BLaER1 treated with 17β-estradiol and CSF1 and Interleukin-3, amounts not matched to agents 10 nM and 100 nM (cell line): ENCODE data around the gene OXER1.

Source experiments
- H3K27ac ChIP-seq, 11 experiments: shearing (Covaris generic); formaldehyde crosslinking; 2 replicates each; pipeline ENCODE4 v1.8.1; 2022
- H3K27me3 ChIP-seq, 11 experiments: shearing (Covaris generic); formaldehyde crosslinking; 2 replicates each; pipeline ENCODE4 v1.8.1; 2022
- H3K36me3 ChIP-seq, 11 experiments: shearing (Covaris generic); formaldehyde crosslinking; 2 replicates each; pipeline ENCODE4 v1.8.1; 2022
- H3K4me1 ChIP-seq, 10 experiments: shearing (Covaris generic); formaldehyde crosslinking; 2 replicates each; pipeline ENCODE4 v1.8.1; 2022
- H3K4me2 ChIP-seq, 11 experiments: shearing (Covaris generic); formaldehyde crosslinking; 2 replicates each; pipeline ENCODE4 v1.8.1; 2022
- H3K4me3 ChIP-seq, 10 experiments: shearing (Covaris generic); formaldehyde crosslinking; 2 replicates each; pipeline ENCODE4 v1.8.1; 2022
- H3K9ac ChIP-seq, 11 experiments: shearing (Covaris generic); formaldehyde crosslinking; 2 replicates each; pipeline ENCODE4 v1.8.1; 2022
- H3K9me3 ChIP-seq, 11 experiments: shearing (Covaris generic); formaldehyde crosslinking; replicated peaks in 1 of 11; 2 replicates each; pipeline ENCODE4 v1.8.1; 2022
- H4K20me1 ChIP-seq, 11 experiments: shearing (Covaris generic); formaldehyde crosslinking; 2 replicates each; pipeline ENCODE4 v1.8.1; 2022
- Cebpa-rat ChIP-seq, 11 experiments: shearing (Covaris generic); IDR thresholded peaks; 2 replicates each; pipeline ENCODE4 v1.8.1; 2022

OXER1 gene

DNA sequence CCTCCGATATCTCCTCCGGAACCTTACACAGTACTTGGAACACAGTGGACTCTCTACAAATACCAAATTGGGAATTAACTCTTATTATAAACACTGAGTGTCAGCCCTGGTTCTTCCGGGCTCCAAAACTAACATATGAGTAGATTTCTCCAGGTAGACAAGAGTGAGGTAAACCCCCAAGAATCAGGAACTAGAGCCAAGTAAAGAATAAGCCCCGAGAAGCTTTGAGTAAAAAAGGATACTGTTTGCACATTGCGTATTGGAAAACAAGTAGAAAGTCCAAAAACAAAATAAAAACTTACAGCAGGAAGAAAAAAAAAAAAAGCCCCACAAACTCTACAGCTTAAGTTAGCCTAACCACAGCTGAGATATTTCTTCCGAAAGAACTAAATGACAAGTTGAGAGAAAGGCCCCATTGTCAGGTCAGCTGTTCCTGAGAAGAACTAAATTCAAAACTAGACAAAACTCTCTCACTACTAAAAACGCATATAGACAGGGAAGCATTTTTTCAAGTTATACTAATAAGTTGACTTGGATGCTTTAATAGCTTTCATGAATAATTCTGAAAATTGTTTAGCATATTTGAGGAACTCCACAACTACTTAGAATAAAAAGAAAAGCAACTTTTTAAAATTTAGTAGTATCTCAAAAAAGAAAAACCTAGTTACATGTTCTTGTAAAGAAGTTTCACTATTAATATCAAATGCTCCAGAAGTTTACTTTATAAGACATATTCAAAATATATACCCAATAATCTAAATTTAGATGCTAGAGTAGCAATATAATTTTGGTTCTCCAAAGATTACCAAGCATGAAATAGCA, 32.7 kb upstream of the OXER1 start:
- no peak overlapping the region for H3K4me3 ChIP-seq
- peaks cover 32 to 39% (median 34%) of the 10 kb centered on the region in 11 experiments for H3K27me3 ChIP-seq
- peaks cover 0 to 9% (median 0%) of the 10 kb centered on the region in 11 experiments; a peak in 3 of 22 replicates for H3K9me3 ChIP-seq
- peaks cover 24 to 51% (median 45%) of the 10 kb centered on the region in 10 experiments for H3K4me1 ChIP-seq
- peak overlapping the region in 4 of 11 experiments; percentile 22 to 59 (median 41); a peak in 7 of 22 replicates for H3K27ac ChIP-seq
- no peaks in the 10 kb centered on the region for H3K36me3 ChIP-seq
- peaks cover 0 to 4% (median 0%) of the 10 kb centered on the region in 11 experiments; a peak in 1 of 22 replicates for H4K20me1 ChIP-seq
- H3K4me2 ChIP-seq = peak overlapping the region in 10 of 11 experiments; percentile 16 to 59 (median 38); a peak in 12 of 22 replicates
- H3K9ac ChIP-seq = no peak overlapping the region
- TF ChIP-seq Cebpa-rat (IDR thresholded peaks at IDR 0.05) = no peak

DNA sequence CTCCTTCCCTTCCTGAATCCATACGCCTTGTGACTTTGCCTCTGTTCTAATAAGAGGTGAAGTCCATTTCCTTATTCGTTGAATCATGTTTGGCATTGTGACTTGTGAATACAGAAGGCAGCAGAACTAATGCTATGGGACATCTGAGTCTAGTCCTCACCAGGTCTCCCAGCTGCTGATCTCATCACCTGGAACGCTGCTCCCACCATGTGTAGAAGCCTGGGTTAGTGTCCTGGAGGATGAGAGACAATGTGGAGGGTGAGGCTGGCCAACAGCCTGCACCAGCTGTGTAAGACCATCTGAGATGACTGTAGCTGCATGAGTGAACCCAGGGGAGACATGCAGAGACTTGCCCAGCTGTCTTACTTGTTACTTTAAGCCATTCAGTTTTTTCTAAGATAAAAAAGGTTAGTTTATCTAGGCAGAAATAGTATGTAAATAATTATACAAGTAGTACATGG, 31.9 kb upstream of the OXER1 start:
- Histone ChIP-seq H3K9me3 (peaks cover 0 to 16% (median 0%) of the 10 kb centered on the region in 11 experiments; a peak in 4 of 22 replicates), H4K20me1 (peaks cover 0 to 4% (median 0%) of the 10 kb centered on the region in 11 experiments; a peak in 1 of 22 replicates), H3K27me3 (peaks cover 40 to 47% (median 41%) of the 10 kb centered on the region in 11 experiments), H3K4me3 (no peak overlapping the region), H3K4me2 (peak overlapping the region in 10 of 11 experiments; percentile 16 to 59 (median 38); a peak in 16 of 22 replicates), H3K9ac (no peak overlapping the region), H3K36me3 (no peaks in the 10 kb centered on the region), H3K27ac (peak overlapping the region in 4 of 11 experiments; percentile 22 to 59 (median 41); a peak in 7 of 22 replicates), H3K4me1 (peaks cover 26 to 53% (median 46%) of the 10 kb centered on the region in 10 experiments)
- TF ChIP-seq Cebpa-rat (IDR thresholded peaks at IDR 0.05) = no peak

DNA sequence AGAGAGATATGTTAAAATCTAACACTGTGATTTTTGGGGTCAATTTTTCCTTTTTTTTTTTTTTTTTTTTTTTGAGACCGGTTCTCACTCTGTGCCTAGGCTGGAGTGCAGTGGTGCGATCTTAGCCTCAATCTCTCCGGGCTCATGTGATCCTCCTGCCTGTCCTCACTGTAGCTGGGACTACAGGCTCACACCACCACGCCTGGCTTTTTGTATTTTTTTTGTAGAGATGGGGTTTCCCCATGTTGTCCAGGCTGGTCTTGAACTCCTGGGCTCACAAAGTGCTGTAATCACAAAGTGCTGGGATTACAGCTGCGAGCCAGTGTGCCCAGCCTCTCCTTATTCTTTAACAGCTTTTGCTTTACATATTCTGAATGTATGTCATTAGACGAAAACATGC, 31.3 kb upstream of the OXER1 start:
- no peaks in the 10 kb centered on the region for H3K36me3 ChIP-seq
- H3K4me1 ChIP-seq = peaks cover 26 to 53% (median 46%) of the 10 kb centered on the region in 10 experiments
- no peak overlapping the region for H3K4me3 ChIP-seq
- H3K27me3 ChIP-seq = peaks cover 41 to 53% (median 47%) of the 10 kb centered on the region in 11 experiments
- H4K20me1 ChIP-seq = peaks cover 0 to 4% (median 0%) of the 10 kb centered on the region in 11 experiments; a peak in 1 of 22 replicates
- peak overlapping the region in 6 of 11 experiments; percentile 21 to 50 (median 35); a peak in 7 of 22 replicates for H3K4me2 ChIP-seq
- H3K9me3 ChIP-seq = peaks cover 0 to 16% (median 0%) of the 10 kb centered on the region in 11 experiments; a peak in 4 of 22 replicates
- no peak overlapping the region for H3K9ac ChIP-seq
- TF ChIP-seq Cebpa-rat (IDR thresholded peaks at IDR 0.05) = no peak
- H3K27ac ChIP-seq = peak overlapping the region in 1 of 11 experiments; percentile 59; a peak in 1 of 22 replicates

- TF ChIP-seq Cebpa-rat (IDR thresholded peaks at IDR 0.05) = no peak
- Histone ChIP-seq H3K27ac (no peak overlapping the region), H3K4me2 (peak overlapping the region in 10 of 11 experiments; percentile 78 to 96 (median 92); a peak in 20 of 22 replicates)
Measured at GRCh38 chr2:42794271-42795046, 30.5 kb upstream of the OXER1 start.

GRCh38 chr2:42793334-42794270, 29.7 kb upstream of the OXER1 start:
- Histone ChIP-seq H3K27me3 (peaks cover 41 to 55% (median 49%) of the 10 kb centered on the region in 11 experiments), H3K4me1 (peaks cover 26 to 53% (median 46%) of the 10 kb centered on the region in 10 experiments), H4K20me1 (peaks cover 0 to 4% (median 0%) of the 10 kb centered on the region in 11 experiments; a peak in 1 of 22 replicates), H3K9me3 (peaks cover 0 to 16% (median 0%) of the 10 kb centered on the region in 11 experiments; a peak in 4 of 22 replicates), H3K4me2 (peak overlapping the region; percentile 78 to 96 (median 92)), H3K9ac (peak overlapping the region; percentile 44 to 78 (median 72); a peak in 20 of 22 replicates), H3K27ac (peak overlapping the region in 7 of 11 experiments; percentile 49 to 76 (median 61); a peak in 12 of 22 replicates), H3K36me3 (no peaks in the 10 kb centered on the region), H3K4me3 (peak overlapping the region; percentile 50 to 71 (median 60))
- no peak for TF ChIP-seq Cebpa-rat (IDR thresholded peaks at IDR 0.05)

More at GRCh38 chr2:42794271-42795046, 30.5 kb upstream of the OXER1 start:
- Histone ChIP-seq H3K27me3 (peaks cover 41 to 55% (median 49%) of the 10 kb centered on the region in 11 experiments), H3K4me3 (no peak overlapping the region), H3K4me1 (peaks cover 26 to 53% (median 46%) of the 10 kb centered on the region in 10 experiments), H3K9ac (no peak overlapping the region), H3K9me3 (peaks cover 0 to 16% (median 0%) of the 10 kb centered on the region in 11 experiments; a peak in 4 of 22 replicates), H3K36me3 (no peaks in the 10 kb centered on the region), H4K20me1 (peaks cover 0 to 4% (median 0%) of the 10 kb centered on the region in 11 experiments; a peak in 1 of 22 replicates)

GRCh38 chr2:42792583-42793333, 28.8 kb upstream of the OXER1 start, which contains the start of gene HAAO:
Gene HAAO, minus strand, starts transcription at chr2:42792583. Its CDS starts 47 bp downstream, at chr2:42792536.
- H3K4me1 ChIP-seq = peaks cover 26 to 53% (median 46%) of the 10 kb centered on the region in 10 experiments
- H3K27me3 ChIP-seq = peaks cover 41 to 55% (median 49%) of the 10 kb centered on the region in 11 experiments
- H3K36me3 ChIP-seq = no peaks in the 10 kb centered on the region
- H3K9ac ChIP-seq = peak within 1 kb of the TSS; percentile 44 to 78 (median 72)
- H3K27ac ChIP-seq = peak within 1 kb of the TSS in 9 of 11 experiments; percentile 35 to 76 (median 61); a peak in 20 of 22 replicates
- peaks cover 0 to 4% (median 0%) of the 10 kb centered on the region in 11 experiments; a peak in 1 of 22 replicates for H4K20me1 ChIP-seq
- peak within 1 kb of the TSS; percentile 78 to 96 (median 92) for H3K4me2 ChIP-seq
- TF ChIP-seq Cebpa-rat (IDR thresholded peaks at IDR 0.05) = no peak
- H3K9me3 ChIP-seq = peaks cover 0 to 16% (median 0%) of the 10 kb centered on the region in 11 experiments; a peak in 4 of 22 replicates
- peak within 1 kb of the TSS; percentile 50 to 71 (median 60) for H3K4me3 ChIP-seq
